ENCODE measurements around the gene CAPS.

- TF ChIP-seq CTCF (IDR thresholded peaks at IDR 0.05) (no peak), POLR2A (IDR thresholded peaks at IDR 0.05) (no peak)
Observed at GRCh38 chr19:5960005-5961001, 46.2 kb downstream of the CAPS start.

All from thyroid gland (tissue), 4 donors.